ENCODE data around the gene GFY. TPM values are rescaled to one million over a fixed set of nuclear protein-coding genes. Genes with fewer than 3 reads are reported as not detected.
"Not testable (repeated sequence)": the region's sequence is repeated elsewhere in the genome, so short reads cannot be mapped to it uniquely, and the experiment has no call there.

The GFY gene
- total RNA-seq, 1 donor from 2014 or later, result not detected

- H3K36me3 ChIP-seq, result peaks cover 0 to 11% of the 10 kb centered on the region in 2 donors
These were observed 44.8 kb downstream of the GFY start for GRCh38 chr19:49469828-49470614.

GRCh38 chr19:49470615-49470978, 45.4 kb downstream of the GFY start:
- no peak for TF ChIP-seq POLR2AphosphoS5 (IDR thresholded peaks at IDR 0.05; ENCODE audit: insufficient read depth in 1 of 2, low read depth in 1 of 2)
- TF ChIP-seq CTCF (IDR thresholded peaks at IDR 0.05), result no peak
- no peak for TF ChIP-seq POLR2A (IDR thresholded peaks at IDR 0.05)
- peak overlapping the region; percentile 90 for H3K27ac ChIP-seq
- intact Hi-C loops (cut with DNase I), result no loop called here
- peaks cover 0 to 7% of the 10 kb centered on the region in 2 donors for H3K36me3 ChIP-seq
- H3K27me3 ChIP-seq, result no peaks in the 10 kb centered on the region
- DNase-seq (ENCODE audit: extremely low spot score in 2 of 2), result no peak
- H3K9me3 ChIP-seq, result no peaks in the 10 kb centered on the region
- H3K4me1 ChIP-seq, result peaks cover 35% of the 10 kb centered on the region
- H3K4me3 ChIP-seq, result no peak overlapping the region

More at GRCh38 chr19:49469828-49470614, 44.8 kb downstream of the GFY start:
- Histone ChIP-seq H3K4me3 (no peak overlapping the region), H3K4me1 (peaks cover 31% of the 10 kb centered on the region), H3K27ac (peak overlapping the region; percentile 90), H3K9me3 (no peaks in the 10 kb centered on the region), H3K27me3 (no peaks in the 10 kb centered on the region)
- no peak for DNase-seq (ENCODE audit: extremely low spot score in 2 of 2)
- intact Hi-C loops (cut with DNase I), result no loop called here
- TF ChIP-seq POLR2AphosphoS5 (IDR thresholded peaks at IDR 0.05; ENCODE audit: insufficient read depth in 1 of 2, low read depth in 1 of 2) (peak in 1 of 2 donors; percentile 55), CTCF (IDR thresholded peaks at IDR 0.05) (no peak)

- no peak for TF ChIP-seq POLR2A (IDR thresholded peaks at IDR 0.05)
- no peak for TF ChIP-seq POLR2AphosphoS5 (IDR thresholded peaks at IDR 0.05; ENCODE audit: insufficient read depth in 1 of 2, low read depth in 1 of 2)
- TF ChIP-seq CTCF (IDR thresholded peaks at IDR 0.05), result no peak
- DNase-seq (ENCODE audit: extremely low spot score in 2 of 2), result no peak
- Histone ChIP-seq H3K9me3 (no peaks in the 10 kb centered on the region), H3K27me3 (no peaks in the 10 kb centered on the region), H3K4me1 (peaks cover 39% of the 10 kb centered on the region), H3K4me3 (no peak overlapping the region), H3K27ac (peak overlapping the region; percentile 91), H3K36me3 (no peaks in the 10 kb centered on the region)
- intact Hi-C loops (cut with DNase I), result no loop called here
These were observed 47.7 kb downstream of the GFY start for GRCh38 chr19:49472936-49473335.

GRCh38 chr19:49473501-49473867, 48.3 kb downstream of the GFY start:
- H3K9me3 ChIP-seq; intact Hi-C loops (cut with DNase I); H3K27me3 ChIP-seq; H3K36me3 ChIP-seq; DNase-seq (ENCODE audit: extremely low spot score in 2 of 2): not testable (repeated sequence)
- Histone ChIP-seq H3K4me1 (peaks cover 35% of the 10 kb centered on the region), H3K27ac (peak overlapping the region; percentile 91), H3K4me3 (peak overlapping the region; percentile 75 to 77)

- intact Hi-C loops (cut with DNase I), result no loop called here
These were observed 48.8 kb downstream of the GFY start, which contains the start of gene FLT3LG for GRCh38 chr19:49473868-49474541. Gene FLT3LG, plus strand, starts transcription at chr19:49474215. Its CDS starts 425 bp downstream, at chr19:49474640.

More at GRCh38 chr19:49473868-49474541, 48.8 kb downstream of the GFY start, which contains the start of gene FLT3LG:
- H3K36me3 ChIP-seq, result no peaks in the 10 kb centered on the region
- H3K27me3 ChIP-seq, result no peaks in the 10 kb centered on the region
- H3K4me1 ChIP-seq, result peaks cover 30% of the 10 kb centered on the region
- H3K9me3 ChIP-seq, result no peaks in the 10 kb centered on the region
- peak within 1 kb of the TSS; percentile 75 to 77 for H3K4me3 ChIP-seq
- TF ChIP-seq POLR2A (IDR thresholded peaks at IDR 0.05) (peak in 1 of 2 donors; percentile 32), POLR2AphosphoS5 (IDR thresholded peaks at IDR 0.05; ENCODE audit: insufficient read depth in 1 of 2, low read depth in 1 of 2) (peak; percentile 70 to 81), CTCF (IDR thresholded peaks at IDR 0.05) (peak; percentile 98 to 100 (median 99))
- DNase-seq (ENCODE audit: extremely low spot score in 2 of 2), result no peak
- peak within 1 kb of the TSS; percentile 91 for H3K27ac ChIP-seq

Measured in vagina (tissue), 2 donors.